ENCODE measurements around the gene DPF1. TPM values are rescaled to one million over a fixed set of nuclear protein-coding genes. Genes with fewer than 3 reads are reported as not detected.

The DPF1 gene
- total RNA-seq, 4 donors from 2014 or later = not detected

- peaks cover 0 to 2% (median 0%) of the 10 kb centered on the region in 4 donors for H3K36me3 ChIP-seq
- no peak overlapping the region for H3K4me3 ChIP-seq
- in situ Hi-C loops (cut with MboI; ENCODE audit: low pct_ligation_motif_present in 1 of 4, low pct_unique_long_range_greater_than_20kb in 1 of 4, low sequenced_read_pairs in 3 of 4) = no loop called here
- no peaks in the 10 kb centered on the region for H3K9me3 ChIP-seq
- H3K27me3 ChIP-seq = no peaks in the 10 kb centered on the region
- intact Hi-C loops (cut with DNase I; ENCODE audit: low total_unique reads) = no loop called here
- TF ChIP-seq CTCF (IDR thresholded peaks at IDR 0.05) = no peak
- TF ChIP-seq EP300 (IDR thresholded peaks at IDR 0.05; ENCODE audit: low read depth) = no peak
- TF ChIP-seq POLR2A (IDR thresholded peaks at IDR 0.05) = no peak
- no peak for TF ChIP-seq POLR2AphosphoS5 (IDR thresholded peaks at IDR 0.05)
- no peaks in the 10 kb centered on the region for H3K4me1 ChIP-seq
- WGBS, 2 donors (ENCODE audit: low coverage in 1 of 2) = 87 to 90% methylated on average over 8 to 23 of the region's 23 CpGs
- no peak overlapping the region for H3K27ac ChIP-seq
- DNase-seq = no peak
Measured at GRCh38 chr19:38196948-38197656, 26.9 kb downstream of the DPF1 start.

GRCh38 chr19:38196245-38196837 lies 27.7 kb downstream of the DPF1 start:
- H3K27ac ChIP-seq = no peak overlapping the region
- H3K27me3 ChIP-seq = no peaks in the 10 kb centered on the region
- peaks cover 0 to 2% (median 0%) of the 10 kb centered on the region in 4 donors for H3K36me3 ChIP-seq
- H3K9me3 ChIP-seq = no peaks in the 10 kb centered on the region
- no peaks in the 10 kb centered on the region for H3K4me1 ChIP-seq
- intact Hi-C loops (cut with DNase I; ENCODE audit: low total_unique reads) = no loop called here
- no peak for TF ChIP-seq POLR2A (IDR thresholded peaks at IDR 0.05)
- TF ChIP-seq POLR2AphosphoS5 (IDR thresholded peaks at IDR 0.05) = no peak
- TF ChIP-seq CTCF (IDR thresholded peaks at IDR 0.05) = no peak
- in situ Hi-C loops (cut with MboI; ENCODE audit: low pct_ligation_motif_present in 1 of 4, low pct_unique_long_range_greater_than_20kb in 1 of 4, low sequenced_read_pairs in 3 of 4) = no loop called here
- DNase-seq = no peak
- 78 to 92% methylated on average over 11 to 13 of the region's 13 CpGs for WGBS, 2 donors (ENCODE audit: low coverage in 1 of 2)
- no peak overlapping the region for H3K4me3 ChIP-seq

- Histone ChIP-seq H3K27ac (no peak overlapping the region), H3K36me3 (peaks cover 0 to 2% (median 0%) of the 10 kb centered on the region in 4 donors), H3K4me3 (no peak overlapping the region), H3K27me3 (no peaks in the 10 kb centered on the region), H3K9me3 (no peaks in the 10 kb centered on the region), H3K4me1 (no peaks in the 10 kb centered on the region)
- in situ Hi-C loops (cut with MboI; ENCODE audit: low pct_ligation_motif_present in 1 of 4, low pct_unique_long_range_greater_than_20kb in 1 of 4, low sequenced_read_pairs in 3 of 4) (no loop called here), intact Hi-C loops (cut with DNase I; ENCODE audit: low total_unique reads) (no loop called here)
- no peak for DNase-seq
- 97 to 100% methylated on average over 1 to 10 of the region's 10 CpGs for WGBS, 2 donors (ENCODE audit: low coverage in 1 of 2)
- no peak for TF ChIP-seq EP300 (IDR thresholded peaks at IDR 0.05; ENCODE audit: low read depth)
- no peak for TF ChIP-seq POLR2AphosphoS5 (IDR thresholded peaks at IDR 0.05)
- no peak for TF ChIP-seq POLR2A (IDR thresholded peaks at IDR 0.05)
- TF ChIP-seq CTCF (IDR thresholded peaks at IDR 0.05) = no peak
Measured at GRCh38 chr19:38195237-38195636, 28.8 kb downstream of the DPF1 start.

- WGBS, 2 donors (ENCODE audit: low coverage in 1 of 2) = 93% methylated on average over 13 of the region's 13 CpGs; no CpG with 5 or more reads in 1 of the 2 donors
- in situ Hi-C loops (cut with MboI; ENCODE audit: low pct_ligation_motif_present in 1 of 4, low pct_unique_long_range_greater_than_20kb in 1 of 4, low sequenced_read_pairs in 3 of 4) (no loop called here), intact Hi-C loops (cut with DNase I; ENCODE audit: low total_unique reads) (no loop called here)
- no peak for DNase-seq
- H3K27ac ChIP-seq = no peak overlapping the region
- H3K9me3 ChIP-seq = no peaks in the 10 kb centered on the region
- no peaks in the 10 kb centered on the region for H3K4me1 ChIP-seq
- H3K4me3 ChIP-seq = no peak overlapping the region
- H3K27me3 ChIP-seq = no peaks in the 10 kb centered on the region
- peaks cover 0 to 2% (median 0%) of the 10 kb centered on the region in 4 donors for H3K36me3 ChIP-seq
- no peak for TF ChIP-seq POLR2A (IDR thresholded peaks at IDR 0.05)
- no peak for TF ChIP-seq CTCF (IDR thresholded peaks at IDR 0.05)
- no peak for TF ChIP-seq EP300 (IDR thresholded peaks at IDR 0.05; ENCODE audit: low read depth)
- no peak for TF ChIP-seq POLR2AphosphoS5 (IDR thresholded peaks at IDR 0.05)
Measured at GRCh38 chr19:38194061-38194701, 29.8 kb downstream of the DPF1 start.
